Naive thymus-derived CD8-positive, alpha-beta T cell (primary cell): ENCODE data around the gene GADD45B. TPM values are rescaled to one million over a fixed set of nuclear protein-coding genes. Genes with fewer than 3 reads are reported as not detected.
A peak's percentile ranks its signal among the peaks of the same experiment; 100 is the strongest.

Source experiments
- ATAC-seq, 2 donors: fragments of 150-1000 bp; cut with Tn5 transposase in 1 of 2; sonication (Bioruptor Pico), chemical (Tn5 transposase) in 1 of 2; 1 replicate in 1 of 2; 2 replicates in 1 of 2; pipeline ENCODE4 v1.10.0; 2021; ENCODE audit warnings: mild to moderate bottlenecking in 2 of 2, moderate library complexity in 2 of 2
- POLR2A ChIA-PET: fragments of 350-600 bp; sonication (Branson Sonifier 250); formaldehyde crosslinking; loops from one replicate; lab custom pipeline; 2021; ENCODE audit warnings: antibody characterized with exemption; lab: Charles Lee
- DNase-seq, 10 donors: peaks; one replicate each; pipeline versions ENCODE4 v3.0.0 to v3.0.0-alpha.2; 2020 to 2022
- H3K27ac Mint-ChIP-seq, 10 donors: one replicate each; pipeline ENCODE4 v1.8.0; 2020 to 2022; ENCODE audit warnings: mild to moderate bottlenecking in 10 of 10, mixed read lengths in 10 of 10, moderate library complexity in 4 of 10, inconsistent platforms in 1 of 10
- H3K27me3 Mint-ChIP-seq, 5 donors: one replicate each; pipeline ENCODE4 v1.8.0; 2021 to 2022; ENCODE audit warnings: mixed read lengths in 5 of 5
- H3K36me3 Mint-ChIP-seq, 3 donors: one replicate each; pipeline ENCODE4 v1.8.0; 2020 to 2022; ENCODE audit warnings: mixed read lengths in 3 of 3, mild to moderate bottlenecking in 2 of 3, inconsistent platforms in 1 of 3
- H3K4me1 Mint-ChIP-seq, 4 donors: one replicate each; pipeline ENCODE4 v1.8.0; 2021 to 2022; ENCODE audit warnings: mixed read lengths in 4 of 4
- H3K4me3 Mint-ChIP-seq, 10 donors: one replicate each; pipeline ENCODE4 v1.8.0; 2020 to 2022; ENCODE audit warnings: mild to moderate bottlenecking in 10 of 10, mixed read lengths in 10 of 10, moderate library complexity in 6 of 10, inconsistent platforms in 1 of 10
- H3K9me3 Mint-ChIP-seq, 9 donors: one replicate each; pipeline ENCODE4 v1.8.0; 2020 to 2022; ENCODE audit warnings: mixed read lengths in 9 of 9, mild to moderate bottlenecking in 3 of 9, inconsistent platforms in 1 of 9, moderate library complexity in 1 of 9
- polyA plus RNA-seq, 3 donors: library from polyadenylated mRNA; unstranded; fragments of 300-500 nt; fragmentation: Illumina TruSeq; gene quantifications; one replicate each; pipeline ENCODE4 v1.2.3, GENCODE V29; 2021
- total RNA-seq, 8 experiments: library from RNA in 2 of 8; stranded (reverse) in 2 of 8; gene quantifications; one replicate each; pipeline ENCODE4 v1.2.3 and lab custom pipeline; 2021 to 2026

GADD45B gene
- total and polyA plus RNA-seq, 5 experiments from 2014 or later = 41.0 to 115 (median 57.3) TPM

GRCh38 chr19:2483084-2483483 is 7.2 kb downstream of the GADD45B start:
- Mint-ChIP-seq H3K27me3 (peaks cover 0 to 5% (median 0%) of the 10 kb centered on the region in 5 donors), H3K4me1 (peaks cover 8 to 28% (median 15%) of the 10 kb centered on the region in 4 donors), H3K4me3 (no peak overlapping the region), H3K9me3 (peaks cover 0 to 24% (median 12%) of the 10 kb centered on the region in 9 donors), H3K27ac (no peak overlapping the region), H3K36me3 (peaks cover 2 to 9% (median 3%) of the 10 kb centered on the region in 3 donors)
- POLR2A ChIA-PET = no interaction called here
- DNase-seq (no peak), ATAC-seq (no peak)

GRCh38 chr19:2483484-2484151 is 7.7 kb downstream of the GADD45B start:
- Mint-ChIP-seq H3K9me3 (peaks cover 0 to 24% (median 12%) of the 10 kb centered on the region in 9 donors), H3K27me3 (peaks cover 0 to 5% (median 0%) of the 10 kb centered on the region in 5 donors), H3K27ac (peak overlapping the region in 2 of 10 donors; percentile 2 to 74), H3K4me3 (peak overlapping the region in 1 of 10 donors; percentile 43), H3K4me1 (peaks cover 4 to 26% (median 13%) of the 10 kb centered on the region in 4 donors), H3K36me3 (peaks cover 0 to 9% (median 2%) of the 10 kb centered on the region in 3 donors)
- ATAC-seq (no peak), DNase-seq (no peak)
- POLR2A ChIA-PET = interaction anchor here (1.4 to 1.5 kb wide), 3 partner anchors 8 to 20 kb away, joined by 3 to 11 read pairs (median 4); partner anchors contain the start of gene GADD45B

- Mint-ChIP-seq H3K27me3 (peaks cover 0 to 6% (median 2%) of the 10 kb centered on the region in 5 donors), H3K27ac (peak overlapping the region in 2 of 10 donors; percentile 56 to 79), H3K9me3 (peaks cover 0 to 24% (median 12%) of the 10 kb centered on the region in 9 donors), H3K4me1 (peaks cover 6 to 25% (median 12%) of the 10 kb centered on the region in 4 donors), H3K4me3 (peak overlapping the region in 2 of 10 donors; percentile 34 to 43), H3K36me3 (peaks cover 0 to 9% (median 2%) of the 10 kb centered on the region in 3 donors)
- ATAC-seq = no peak
- POLR2A ChIA-PET = interaction anchor here (1.4 to 1.5 kb wide), 3 partner anchors 8 to 19 kb away, joined by 3 to 11 read pairs (median 4); partner anchors contain the start of gene GADD45B
- DNase-seq = no peak
These were observed 8.4 kb downstream of the GADD45B start for GRCh38 chr19:2484178-2484937.

- Mint-ChIP-seq H3K36me3 (peaks cover 0 to 9% (median 2%) of the 10 kb centered on the region in 3 donors), H3K9me3 (peaks cover 0 to 24% (median 12%) of the 10 kb centered on the region in 9 donors), H3K4me3 (peak overlapping the region in 1 of 10 donors; percentile 12), H3K27me3 (peaks cover 3 to 15% (median 10%) of the 10 kb centered on the region in 5 donors), H3K4me1 (peaks cover 5 to 22% (median 13%) of the 10 kb centered on the region in 4 donors), H3K27ac (peak overlapping the region in 1 of 10 donors; percentile 62)
- ATAC-seq (no peak), DNase-seq (no peak)
- POLR2A ChIA-PET = interaction anchor here (0.8 to 1.6 kb wide), 3 partner anchors 8 to 10 kb away, joined by 3 read pairs; no protein-coding TSS in a partner anchor
These were observed 9.5 kb downstream of the GADD45B start for GRCh38 chr19:2485428-2485827.

GRCh38 chr19:2487090-2487489 is 11.2 kb downstream of the GADD45B start:
- no peak overlapping the region for H3K4me3 Mint-ChIP-seq
- POLR2A ChIA-PET = interaction anchor here (1.2 to 5.7 kb wide), 3 partner anchors 8 to 55 kb away, joined by 3 to 45 read pairs (median 3); partner anchors contain the start of gene GADD45B
- no peak for DNase-seq

GRCh38 chr19:2487842-2488241 is 11.9 kb downstream of the GADD45B start:
- Mint-ChIP-seq H3K27ac (no peak overlapping the region), H3K36me3 (peaks cover 0 to 9% (median 2%) of the 10 kb centered on the region in 3 donors), H3K4me1 (peaks cover 9 to 39% (median 21%) of the 10 kb centered on the region in 4 donors), H3K27me3 (peaks cover 3 to 37% (median 19%) of the 10 kb centered on the region in 5 donors), H3K4me3 (peak overlapping the region in 2 of 10 donors; percentile 15 to 31), H3K9me3 (peaks cover 0 to 18% (median 5%) of the 10 kb centered on the region in 9 donors)
- ATAC-seq (no peak), DNase-seq (no peak)
- POLR2A ChIA-PET = interaction anchor here (1.4 to 5.7 kb wide), 2 partner anchors 8 to 11 kb away, joined by 7 to 45 read pairs; partner anchors contain the start of gene GADD45B

More at GRCh38 chr19:2487090-2487489, 11.2 kb downstream of the GADD45B start:
- Mint-ChIP-seq H3K9me3 (peaks cover 0 to 24% (median 11%) of the 10 kb centered on the region in 9 donors), H3K4me1 (peaks cover 5 to 34% (median 16%) of the 10 kb centered on the region in 4 donors), H3K27me3 (peaks cover 3 to 30% (median 16%) of the 10 kb centered on the region in 5 donors), H3K36me3 (peaks cover 0 to 9% (median 2%) of the 10 kb centered on the region in 3 donors), H3K27ac (peak overlapping the region in 2 of 10 donors; percentile 19 to 74)
- no peak for ATAC-seq

GRCh38 chr19:2488405-2488941 is 12.5 kb downstream of the GADD45B start:
- Mint-ChIP-seq H3K36me3 (peaks cover 0 to 9% (median 0%) of the 10 kb centered on the region in 3 donors), H3K27me3 (peaks cover 3 to 40% (median 19%) of the 10 kb centered on the region in 5 donors), H3K4me1 (peaks cover 9 to 39% (median 25%) of the 10 kb centered on the region in 4 donors), H3K27ac (no peak overlapping the region), H3K9me3 (peaks cover 0 to 12% (median 3%) of the 10 kb centered on the region in 9 donors), H3K4me3 (peak overlapping the region; percentile 20 to 61 (median 28))
- no peak for DNase-seq
- ATAC-seq = peak; percentile 22 to 36
- POLR2A ChIA-PET = interaction anchor here (1.4 to 5.7 kb wide), 3 partner anchors 9 to 15 kb away, joined by 4 to 45 read pairs (median 7); partner anchors contain the start of gene GADD45B

- DNase-seq (no peak), ATAC-seq (peak; percentile 55 to 61)
- H3K4me3 Mint-ChIP-seq = peak overlapping the region; percentile 55 to 82 (median 69)
- POLR2A ChIA-PET = interaction anchor here (1.4 to 5.7 kb wide), 3 partner anchors 9 to 14 kb away, joined by 4 to 45 read pairs (median 7); partner anchors contain the start of gene GADD45B
- H3K36me3 Mint-ChIP-seq = peaks cover 0 to 4% (median 0%) of the 10 kb centered on the region in 3 donors
- peaks cover 12 to 45% (median 30%) of the 10 kb centered on the region in 4 donors for H3K4me1 Mint-ChIP-seq
- H3K9me3 Mint-ChIP-seq = peaks cover 0 to 6% (median 0%) of the 10 kb centered on the region in 9 donors
- peak overlapping the region in 2 of 10 donors; percentile 70 to 77 for H3K27ac Mint-ChIP-seq
- H3K27me3 Mint-ChIP-seq = peaks cover 3 to 46% (median 19%) of the 10 kb centered on the region in 5 donors
These were observed 13.2 kb downstream of the GADD45B start for GRCh38 chr19:2488942-2489731.

- POLR2A ChIA-PET = interaction anchor here (0.7 to 5.7 kb wide), 3 partner anchors 11 to 470 kb away, joined by 3 to 45 read pairs (median 5); partner anchors contain the start of gene GADD45B
These were observed 14.7 kb downstream of the GADD45B start for GRCh38 chr19:2490659-2491058.

GRCh38 chr19:2491130-2491801 is 15.3 kb downstream of the GADD45B start:
- peaks cover 13 to 47% (median 38%) of the 10 kb centered on the region in 4 donors for H3K4me1 Mint-ChIP-seq
- H3K27me3 Mint-ChIP-seq = peaks cover 3 to 46% (median 17%) of the 10 kb centered on the region in 5 donors
- H3K27ac Mint-ChIP-seq = peak overlapping the region in 4 of 10 donors; percentile 43 to 76 (median 48)
- POLR2A ChIA-PET = interaction anchor here (0.7 to 5.7 kb wide), 3 partner anchors 11 to 342 kb away, joined by 3 to 45 read pairs (median 3); partner anchors contain the start of gene GADD45B
- ATAC-seq (no peak), DNase-seq (no peak)
- H3K9me3 Mint-ChIP-seq = no peaks in the 10 kb centered on the region
- no peaks in the 10 kb centered on the region for H3K36me3 Mint-ChIP-seq
- peak overlapping the region in 4 of 10 donors; percentile 4 to 73 (median 40) for H3K4me3 Mint-ChIP-seq

More at GRCh38 chr19:2490659-2491058, 14.7 kb downstream of the GADD45B start:
- Mint-ChIP-seq H3K4me3 (peak overlapping the region in 3 of 10 donors; percentile 1 to 73 (median 36)), H3K9me3 (no peaks in the 10 kb centered on the region), H3K36me3 (no peaks in the 10 kb centered on the region), H3K4me1 (peaks cover 10 to 46% (median 33%) of the 10 kb centered on the region in 4 donors), H3K27me3 (peaks cover 3 to 46% (median 19%) of the 10 kb centered on the region in 5 donors), H3K27ac (peak overlapping the region in 1 of 10 donors; percentile 2)
- no peak for DNase-seq
- ATAC-seq = no peak
